Measurements from ENCODE around the gene NHLRC2. TPM values are rescaled to one million over a fixed set of nuclear protein-coding genes. Genes with fewer than 3 reads are reported as not detected.

NHLRC2 gene
- total RNA-seq (2022; extraction: Qiagen RNA extraction): 4.8 to 9.2 TPM (median 7.5 TPM) in 5 replicates

GRCh38 chr10:113854013-113854760 is at the start of gene NHLRC2, which contains the start of gene DCLRE1A:
TSS of gene NHLRC2 (plus strand) at chr10:113854661. CDS start at chr10:113854873, 212 bp downstream.
TSS of gene DCLRE1A (minus strand) at chr10:113854082. CDS start at chr10:113853182, 900 bp downstream.

Other genes with a start within 250 kb of the NHLRC2 start
- 0.02 TPM in 1 of 5 replicates, not detected in the others for gene NRAP, start 190.6 kb upstream of the NHLRC2 start, total RNA-seq (2022; extraction: Qiagen RNA extraction)
- gene CASP7, start 174.7 kb upstream of the NHLRC2 start, total RNA-seq (2022; extraction: Qiagen RNA extraction): 24.3 to 32.6 TPM (median 28.6 TPM) in 5 replicates
- 0.03 to 0.05 TPM (median 0.04 TPM) in 4 of 5 replicates, not detected in the other for gene PLEKHS1, start 103.0 kb upstream of the NHLRC2 start, total RNA-seq (2022; extraction: Qiagen RNA extraction)
- gene DCLRE1A, start 579 bp upstream of the NHLRC2 start, total RNA-seq (2022; extraction: Qiagen RNA extraction): 8.8 to 11.0 TPM (median 9.9 TPM) in 5 replicates
- gene ADRB1, start 189.2 kb downstream of the NHLRC2 start, total RNA-seq (2022; extraction: Qiagen RNA extraction): 0.95 to 1.5 TPM (median 1.3 TPM) in 5 replicates

Measured in A549 treated with dexamethasone at 1 μM for 4 hours (cell line).